ENCODE measurements around the gene OR2T3.
"Not testable (repeated sequence)": the region's sequence is repeated elsewhere in the genome, so short reads cannot be mapped to it uniquely, and the experiment has no call there.

Gene OR2T3, protein sequence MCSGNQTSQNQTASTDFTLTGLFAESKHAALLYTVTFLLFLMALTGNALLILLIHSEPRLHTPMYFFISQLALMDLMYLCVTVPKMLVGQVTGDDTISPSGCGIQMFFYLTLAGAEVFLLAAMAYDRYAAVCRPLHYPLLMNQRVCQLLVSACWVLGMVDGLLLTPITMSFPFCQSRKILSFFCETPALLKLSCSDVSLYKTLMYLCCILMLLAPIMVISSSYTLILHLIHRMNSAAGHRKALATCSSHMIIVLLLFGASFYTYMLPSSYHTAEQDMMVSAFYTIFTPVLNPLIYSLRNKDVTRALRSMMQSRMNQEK

DNA sequence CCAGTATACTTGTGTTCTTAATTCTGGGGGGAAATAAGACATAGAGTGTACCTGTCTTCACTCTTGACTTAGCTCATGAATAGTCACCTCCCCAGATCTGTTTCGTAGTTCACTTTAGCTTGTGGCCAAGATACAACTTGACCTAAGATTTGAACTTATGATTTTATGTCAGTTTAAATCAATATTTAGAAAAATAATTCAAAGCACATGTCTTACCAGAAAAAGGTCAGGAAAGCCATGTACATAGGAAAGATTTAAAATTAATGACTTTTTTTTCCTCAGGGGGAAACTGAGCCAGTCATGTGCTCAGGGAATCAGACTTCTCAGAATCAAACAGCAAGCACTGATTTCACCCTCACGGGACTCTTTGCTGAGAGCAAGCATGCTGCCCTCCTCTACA lies at the start of gene OR2T3:
OR2T3 (plus strand) TSS at position 301 of the 400 bp plus-strand sequence; CDS start at position 301, 0 bp downstream.
- not testable (repeated sequence) for DNase-seq (ENCODE audit: low spot score)

DNA sequence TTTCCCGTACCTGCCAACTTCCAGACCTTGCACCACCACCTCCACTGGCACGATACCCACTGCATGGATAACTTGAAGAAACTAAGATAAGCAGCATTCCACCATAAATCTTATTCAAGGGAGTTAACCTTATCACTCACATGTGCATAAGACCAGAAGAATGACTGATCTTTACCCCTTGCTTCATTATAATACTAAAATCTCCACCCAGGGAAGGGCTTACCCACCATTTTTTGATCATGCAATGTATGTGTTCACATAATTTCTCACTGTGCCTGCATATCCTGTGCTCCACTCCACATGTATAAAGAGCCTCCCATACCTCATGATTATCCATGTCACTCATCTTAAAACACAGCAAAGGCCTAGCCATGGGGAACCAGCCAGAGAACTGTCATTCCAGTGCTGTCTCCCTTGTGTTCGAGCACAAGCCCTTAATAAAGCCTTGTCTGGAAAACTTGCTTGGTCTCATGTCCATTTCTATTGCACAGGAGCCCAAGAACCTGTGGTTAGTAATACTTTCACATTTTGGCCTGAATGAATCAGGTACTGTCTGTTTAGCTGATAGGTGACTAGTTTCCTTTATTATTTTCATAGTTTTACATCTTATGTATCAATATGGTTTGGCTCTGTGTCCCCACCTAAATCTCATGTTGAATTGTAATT lies 45.5 kb upstream of the OR2T3 start:
- DNase-seq (ENCODE audit: low spot score): not testable (repeated sequence)

- DNase-seq (ENCODE audit: low spot score): not testable (repeated sequence)
Observed at GRCh38 chr1:248428192-248428533, 45.0 kb upstream of the OR2T3 start.

- DNase-seq (ENCODE audit: low spot score): not testable (repeated sequence)
Observed at GRCh38 chr1:248431683-248432082, 41.5 kb upstream of the OR2T3 start.

GRCh38 chr1:248432201-248432600 lies 41.0 kb upstream of the OR2T3 start:
- DNase-seq (ENCODE audit: low spot score): not testable (repeated sequence)

DNA sequence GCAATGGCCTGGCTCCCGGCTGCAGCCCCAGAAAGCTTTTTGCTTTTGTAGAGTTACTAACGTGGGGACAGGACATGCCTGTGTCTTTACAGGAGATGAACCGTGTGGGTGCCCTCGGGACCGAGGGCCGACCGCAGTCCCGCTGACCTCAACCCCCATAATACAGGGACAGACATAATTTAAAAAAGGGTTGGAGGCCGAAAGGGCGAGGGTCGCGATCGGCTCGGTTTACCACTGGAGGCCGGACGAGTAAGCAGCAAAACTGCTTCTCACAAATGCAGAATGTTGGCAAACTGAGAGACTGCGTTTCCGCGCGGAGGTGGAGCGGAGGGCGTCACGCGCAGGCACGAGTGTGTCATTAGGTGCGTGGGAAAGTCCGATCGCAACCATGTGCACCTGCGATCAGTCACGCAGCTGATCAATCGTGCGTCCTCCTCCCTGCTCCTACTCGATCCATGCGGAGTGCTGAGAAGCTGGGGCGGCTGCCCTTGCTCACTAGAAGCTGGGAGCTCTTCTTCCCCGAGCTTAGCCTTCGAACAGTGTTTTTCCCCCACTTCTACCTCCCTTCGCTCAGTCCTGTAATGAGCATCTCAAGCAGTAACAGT lies 39.2 kb upstream of the OR2T3 start:
- DNase-seq (ENCODE audit: low spot score): not testable (repeated sequence)

DNA sequence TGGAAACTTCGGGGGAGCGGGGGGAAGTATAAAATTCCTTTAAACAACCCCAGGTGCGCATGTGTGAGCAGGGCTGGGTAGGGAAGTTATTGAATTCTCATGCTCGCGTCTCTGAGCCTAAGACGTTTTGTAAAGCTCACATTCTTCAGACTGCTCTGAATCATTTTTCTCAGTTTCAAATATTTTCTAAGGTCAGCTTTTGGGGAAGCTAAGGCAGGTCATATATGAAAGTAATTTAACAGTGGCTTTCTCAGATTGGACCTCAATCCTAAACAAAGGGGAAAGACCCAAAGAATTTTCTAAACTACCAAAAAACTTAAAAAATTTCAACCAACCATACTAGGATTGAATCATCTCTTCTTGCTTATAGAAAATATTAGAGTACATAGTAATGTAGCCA lies 38.2 kb upstream of the OR2T3 start:
- not testable (repeated sequence) for DNase-seq (ENCODE audit: low spot score)

GRCh38 chr1:248436303-248436702 lies 36.8 kb upstream of the OR2T3 start:
- DNase-seq (ENCODE audit: low spot score): not testable (repeated sequence)

- not testable (repeated sequence) for DNase-seq (ENCODE audit: low spot score)
Observed at GRCh38 chr1:248438668-248439067, 34.5 kb upstream of the OR2T3 start.

GRCh38 chr1:248439283-248439682 lies 33.9 kb upstream of the OR2T3 start:
- not testable (repeated sequence) for DNase-seq (ENCODE audit: low spot score)

GRCh38 chr1:248442500-248443277 lies 30.5 kb upstream of the OR2T3 start:
- not testable (repeated sequence) for DNase-seq (ENCODE audit: low spot score)

DNA sequence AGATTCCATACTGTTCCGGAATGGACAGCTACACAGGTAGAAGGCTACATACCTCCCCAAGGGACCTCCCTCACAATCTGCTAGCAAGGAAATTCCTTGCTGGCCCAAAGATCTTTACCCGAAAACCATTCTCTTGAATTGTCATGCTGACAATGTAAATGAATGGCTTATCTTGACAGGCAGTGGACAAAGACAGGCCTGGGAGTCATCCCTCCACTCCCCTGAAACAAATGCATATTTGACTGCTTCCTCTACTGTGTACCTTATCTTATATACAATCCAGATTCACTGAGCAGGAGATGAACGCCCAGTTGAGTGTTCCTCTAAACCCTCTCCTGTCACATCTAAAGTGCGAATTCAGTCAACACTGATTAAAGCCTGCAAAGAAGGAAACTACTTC lies 28.5 kb upstream of the OR2T3 start:
- not testable (repeated sequence) for DNase-seq (ENCODE audit: low spot score)

DNA sequence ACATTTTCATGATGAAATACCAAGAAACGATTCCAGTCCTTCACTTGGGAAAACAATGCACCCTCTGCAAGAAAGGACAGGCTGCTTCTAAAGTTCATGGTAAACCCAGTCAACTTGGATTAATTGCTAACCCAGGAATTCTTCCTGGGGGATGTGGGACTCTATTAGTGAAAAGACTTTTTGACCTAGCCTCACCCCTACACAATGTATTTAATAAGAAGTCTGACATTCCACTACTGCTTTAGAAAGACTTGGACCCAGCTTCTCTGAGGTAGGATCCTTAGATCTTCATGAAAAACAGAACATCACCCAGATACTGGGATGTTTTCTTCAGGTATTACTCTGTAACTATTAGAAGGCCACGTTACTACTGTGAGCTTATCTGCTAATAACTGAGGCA lies 27.8 kb upstream of the OR2T3 start, which contains the start of gene OR2T2:
OR2T2 (plus strand) TSS at position 239 of the 400 bp plus-strand sequence. CDS start 7,161 bp downstream, outside the sequence.
- not testable (repeated sequence) for DNase-seq (ENCODE audit: low spot score)

DNA sequence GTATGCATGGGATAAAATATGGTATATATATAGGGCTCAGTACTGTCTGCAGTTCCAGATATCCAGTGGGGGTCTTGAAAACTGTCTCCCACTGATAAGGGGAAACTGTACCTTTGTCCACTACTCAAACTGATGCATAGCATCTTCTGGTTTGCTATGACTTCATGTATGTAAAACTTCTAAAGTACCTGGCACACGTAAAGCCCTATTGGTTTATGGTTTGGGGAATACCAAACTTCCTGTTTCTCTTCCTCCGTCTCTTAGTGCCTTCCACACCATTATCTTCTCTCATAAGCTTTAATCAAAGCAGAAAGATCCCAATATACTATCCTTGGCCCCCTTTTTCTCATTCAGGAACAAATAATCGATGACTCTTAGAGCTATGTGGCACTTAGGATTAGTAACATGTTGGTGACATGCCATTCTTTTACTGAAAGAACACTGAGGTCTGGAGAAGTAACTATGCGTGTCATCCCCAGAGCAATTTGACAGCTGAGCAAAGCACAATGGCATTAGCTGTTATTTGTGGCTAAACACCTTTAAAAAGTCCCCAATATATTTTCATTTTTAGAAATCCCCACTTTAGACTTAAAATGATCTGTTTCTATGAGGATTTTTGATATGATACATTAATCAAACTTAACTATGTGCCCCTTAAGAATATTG lies 24.6 kb upstream of the OR2T3 start:
- DNase-seq (ENCODE audit: low spot score): not testable (repeated sequence)

DNA sequence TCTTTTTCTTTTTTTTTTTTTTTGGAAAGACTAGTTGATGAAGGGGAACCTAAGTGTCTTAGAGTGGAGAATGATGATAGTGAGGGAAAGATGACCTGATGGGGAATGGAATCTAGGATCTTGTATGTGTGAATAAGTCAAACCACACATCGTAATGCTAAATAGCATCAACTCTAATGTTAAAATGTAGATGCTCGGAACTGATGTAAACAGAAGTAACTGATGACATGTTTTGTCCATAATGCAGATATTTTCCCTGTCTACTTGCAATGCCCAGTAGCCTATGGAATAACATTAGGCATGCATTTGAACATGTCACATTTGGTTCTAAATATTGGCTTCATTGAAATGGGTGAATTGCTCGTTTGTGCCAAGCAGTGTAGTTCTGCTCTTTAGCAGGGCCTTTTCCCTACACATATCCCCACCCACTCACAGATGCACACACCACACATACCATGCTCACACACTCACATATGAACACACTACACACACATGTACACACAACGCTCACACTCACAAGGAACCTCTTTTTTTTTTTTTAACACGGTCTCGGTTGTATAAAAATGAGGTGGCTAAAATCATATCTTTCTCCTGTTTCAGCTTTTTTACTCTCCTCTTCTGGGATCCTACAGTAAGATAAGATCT lies 23.2 kb upstream of the OR2T3 start:
- DNase-seq (ENCODE audit: low spot score): not testable (repeated sequence)

DNA sequence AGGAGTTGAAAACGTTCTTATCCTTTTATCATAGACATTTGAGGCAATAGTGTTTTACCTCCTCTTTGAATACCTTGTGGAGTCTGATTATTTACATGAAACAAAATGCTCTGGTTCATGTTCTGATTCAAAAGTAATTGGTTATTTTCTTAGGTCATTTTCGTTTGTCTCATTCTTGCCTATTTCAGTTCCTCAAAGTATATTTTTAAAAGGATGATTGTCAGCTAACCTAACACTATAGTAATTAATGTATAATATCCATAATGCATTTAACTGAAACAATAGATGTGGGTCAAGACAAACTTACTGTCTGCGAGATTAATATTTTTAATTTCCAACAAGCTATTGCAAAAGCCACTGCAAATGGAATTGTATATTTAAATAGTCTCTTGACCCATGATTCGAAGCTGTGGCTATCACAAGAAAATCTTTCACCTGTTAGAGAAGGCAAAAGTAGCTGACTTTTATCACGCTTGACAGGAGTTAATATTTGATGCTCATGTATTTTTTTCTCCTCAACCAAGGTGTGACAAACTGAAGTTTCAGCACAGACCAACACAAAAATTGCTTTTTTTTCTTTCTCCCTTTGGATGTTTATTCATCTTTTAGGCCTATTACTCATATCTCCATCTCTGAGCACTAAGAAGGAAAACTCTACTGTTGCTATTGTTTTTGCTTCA lies 22.5 kb upstream of the OR2T3 start:
- DNase-seq (ENCODE audit: low spot score): not testable (repeated sequence)

GRCh38 chr1:248453619-248454018 lies 19.5 kb upstream of the OR2T3 start:
- not testable (repeated sequence) for DNase-seq (ENCODE audit: low spot score)

- not testable (repeated sequence) for DNase-seq (ENCODE audit: low spot score)
Observed at GRCh38 chr1:248455045-248455444, 18.1 kb upstream of the OR2T3 start.

- DNase-seq (ENCODE audit: low spot score): not testable (repeated sequence)
Observed at GRCh38 chr1:248456635-248457034, 16.5 kb upstream of the OR2T3 start.

DNA sequence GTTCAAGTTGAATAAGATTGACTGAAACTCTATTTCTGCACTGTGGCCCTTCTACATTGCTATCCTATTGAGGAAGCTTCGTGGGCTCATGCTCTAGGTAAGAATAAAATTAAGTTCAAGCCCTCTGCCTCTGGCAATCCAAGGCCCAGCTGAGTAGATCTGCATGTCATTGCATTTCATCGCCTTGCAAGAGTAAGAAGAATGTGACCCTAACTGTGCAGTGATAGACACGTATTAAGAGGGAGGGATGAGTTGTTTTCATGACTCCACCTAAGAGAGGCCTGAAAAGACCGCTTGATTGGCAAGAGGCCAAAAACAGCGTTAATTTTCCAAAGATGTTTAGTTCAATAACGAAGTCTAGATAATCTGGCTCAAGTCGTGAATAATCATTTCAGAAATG lies 14.0 kb upstream of the OR2T3 start:
- DNase-seq (ENCODE audit: low spot score): not testable (repeated sequence)

All from D341Med (cell line).